Glomerular endothelial cell (primary cell): ENCODE measurements around the gene PPP1R7. TPM values are rescaled to one million over a fixed set of nuclear protein-coding genes. Genes with fewer than 3 reads are reported as not detected.

Experiments used
- DNase-seq: peaks from one replicate; pipeline ENCODE4 v3.0.0-alpha.2; 2011; ENCODE audit warnings: low read depth, low spot score; ENCODE audit errors: extremely low read depth
- total RNA-seq: library from RNA; depleted of rRNA; stranded (reverse); fragments of >200 nt; gene quantifications from 2 replicates; pipeline ENCODE4 v1.2.3, GENCODE V29; 2015

Gene PPP1R7
- total RNA-seq, 1 donor from 2014 or later: 62.9 TPM

- DNase-seq: no peak
Observed at GRCh38 chr2:241118737-241119505, 31.3 kb upstream of the PPP1R7 start.

GRCh38 chr2:241120440-241120839 is 29.8 kb upstream of the PPP1R7 start:
- no peak for DNase-seq

- no peak for DNase-seq
Observed at GRCh38 chr2:241121008-241121407, 29.3 kb upstream of the PPP1R7 start.

GRCh38 chr2:241122376-241123002 is 27.8 kb upstream of the PPP1R7 start:
- no peak for DNase-seq

- no peak for DNase-seq
Observed at GRCh38 chr2:241123816-241124536, 26.3 kb upstream of the PPP1R7 start.

- DNase-seq: no peak
Observed at GRCh38 chr2:241125626-241126025, 24.6 kb upstream of the PPP1R7 start.

- DNase-seq: no peak
Observed at GRCh38 chr2:241126201-241126611, 24.1 kb upstream of the PPP1R7 start.

GRCh38 chr2:241126771-241127202 is 23.5 kb upstream of the PPP1R7 start:
- DNase-seq: no peak

- no peak for DNase-seq
Observed at GRCh38 chr2:241128266-241128665, 22.0 kb upstream of the PPP1R7 start.

- DNase-seq: no peak
Observed at GRCh38 chr2:241129086-241129871, 21.0 kb upstream of the PPP1R7 start.

GRCh38 chr2:241130316-241130715 is 20.0 kb upstream of the PPP1R7 start:
- no peak for DNase-seq

GRCh38 chr2:241131531-241131930 is 18.7 kb upstream of the PPP1R7 start:
- DNase-seq: no peak

GRCh38 chr2:241132538-241133435 is 17.5 kb upstream of the PPP1R7 start:
- no peak for DNase-seq

- DNase-seq: no peak
Observed at GRCh38 chr2:241133436-241133820, 16.8 kb upstream of the PPP1R7 start.

- no peak for DNase-seq
Observed at GRCh38 chr2:241134711-241135110, 15.6 kb upstream of the PPP1R7 start.

- no peak for DNase-seq
Observed at GRCh38 chr2:241135737-241136136, 14.5 kb upstream of the PPP1R7 start.

- no peak for DNase-seq
Observed at GRCh38 chr2:241136191-241136590, 14.1 kb upstream of the PPP1R7 start.

GRCh38 chr2:241136661-241137260 is 13.5 kb upstream of the PPP1R7 start:
- DNase-seq: no peak
